Measurements from ENCODE around the gene ACOX1.

ACOX1 gene

DNA sequence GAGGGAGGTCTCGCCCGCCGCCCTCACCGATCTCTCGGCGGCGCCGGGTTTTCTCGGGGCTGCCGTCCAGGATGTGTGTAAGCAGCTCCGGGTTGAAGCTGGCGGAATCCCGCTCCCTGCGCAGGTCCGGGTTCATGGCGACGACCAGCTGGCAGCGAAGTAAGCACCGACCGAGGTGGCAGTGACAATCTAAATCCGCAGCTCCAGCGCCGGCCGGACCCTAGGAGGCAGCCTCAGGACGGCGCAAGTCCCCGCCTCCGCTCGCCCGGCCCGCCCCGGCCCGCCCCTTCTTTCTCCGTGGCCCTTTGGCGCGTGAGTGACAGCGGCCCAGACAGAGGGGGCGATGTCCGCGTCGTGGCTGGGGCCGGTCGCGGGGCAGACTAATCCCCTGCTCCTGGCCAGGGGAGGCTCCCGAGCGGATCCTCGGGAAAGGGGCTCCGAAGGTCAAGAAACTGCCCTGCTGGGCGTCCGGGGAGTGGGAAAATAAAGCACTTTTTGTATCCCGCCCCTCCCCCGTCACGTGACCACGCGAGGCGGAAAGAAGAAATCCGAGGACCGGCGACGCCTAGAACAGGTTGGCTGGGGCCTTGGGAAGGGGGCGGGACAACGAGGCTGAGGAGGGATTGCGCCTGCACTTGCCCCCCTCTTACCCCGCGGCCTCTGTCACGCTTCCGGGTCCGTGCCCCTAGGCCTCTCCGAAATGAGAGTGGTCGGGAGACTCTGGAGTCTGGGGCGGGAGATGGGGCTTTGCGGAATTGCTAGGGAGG is at the start of gene ACOX1, which contains the start of gene TEN1:
Gene ACOX1 (minus strand): TSS at position 229 of the 767 bp plus-strand sequence. CDS start 93 bp downstream, at position 136.
Gene TEN1 (plus strand): TSS at position 303 of the 767 bp plus-strand sequence. CDS start 6,953 bp downstream, outside the sequence.
- DNase-seq (ENCODE audit: insufficient read length, low spot score) (peak; percentile 48), FAIRE-seq (no peak)
- TF ChIP-seq CTCF (IDR thresholded peaks at IDR 0.05; ENCODE audit: insufficient read depth, missing control alignments) = peak; percentile 15

GRCh38 chr17:76027159-76027839 is 48.3 kb upstream of the ACOX1 start, which contains the start of gene EVPL:
TSS of gene EVPL (minus strand) at chr17:76027306. CDS start at chr17:76027198, 108 bp downstream.
- no peak for TF ChIP-seq CTCF (IDR thresholded peaks at IDR 0.05; ENCODE audit: insufficient read depth, missing control alignments)
- DNase-seq (ENCODE audit: insufficient read length, low spot score) (no peak), FAIRE-seq (no peak)

- DNase-seq (ENCODE audit: insufficient read length, low spot score) (no peak), FAIRE-seq (no peak)
- TF ChIP-seq CTCF (IDR thresholded peaks at IDR 0.05; ENCODE audit: insufficient read depth, missing control alignments) = no peak
These were observed 47.8 kb upstream of the ACOX1 start for GRCh38 chr17:76026714-76027158.

DNA sequence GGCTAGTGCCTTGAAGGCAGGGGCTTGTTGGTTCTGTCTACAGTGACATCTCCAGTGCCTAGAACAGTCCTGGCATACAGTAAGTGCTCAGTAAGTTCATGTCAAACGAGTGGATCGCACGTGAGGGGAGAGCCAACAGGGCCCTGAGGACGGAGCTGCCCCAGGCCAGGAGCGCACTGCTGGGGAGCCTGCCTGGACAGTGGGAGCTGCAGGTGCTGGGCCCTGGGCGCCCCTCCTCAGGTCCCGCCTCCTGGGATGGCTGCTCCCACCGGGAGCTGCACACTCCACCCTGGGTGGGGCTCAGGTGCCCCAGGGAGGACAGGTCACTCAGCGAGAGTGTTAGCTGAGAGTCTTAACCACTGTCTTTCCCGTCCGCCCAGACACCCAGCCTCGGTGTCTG is 46.3 kb upstream of the ACOX1 start:
- DNase-seq (ENCODE audit: insufficient read length, low spot score) (no peak), FAIRE-seq (no peak)

DNA sequence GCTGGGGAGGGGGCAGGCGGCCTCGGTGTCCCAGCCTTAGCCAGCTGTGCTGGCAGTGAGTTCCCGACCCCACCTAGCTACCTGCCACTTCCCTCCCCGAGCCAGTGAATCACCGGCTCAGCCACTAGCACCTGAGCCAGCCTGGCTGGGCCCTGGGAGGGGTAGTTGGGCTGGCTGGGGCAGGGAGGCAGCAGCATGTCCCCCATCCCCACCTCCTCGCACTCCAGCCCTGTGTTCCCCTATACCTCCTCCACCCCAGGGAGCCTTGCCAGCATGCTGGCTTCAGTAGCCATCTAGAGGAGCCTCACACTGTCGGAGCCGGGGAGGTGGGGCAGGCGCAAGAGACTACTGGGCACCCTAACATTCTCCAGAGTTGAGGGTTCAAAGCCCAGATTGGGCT is 45.4 kb upstream of the ACOX1 start:
- DNase-seq (ENCODE audit: insufficient read length, low spot score) = no peak
- no peak for TF ChIP-seq CTCF (IDR thresholded peaks at IDR 0.05; ENCODE audit: insufficient read depth, missing control alignments)
- FAIRE-seq = no peak

More for the DNA sequence above, 46.3 kb upstream of the ACOX1 start:
- no peak for TF ChIP-seq CTCF (IDR thresholded peaks at IDR 0.05; ENCODE audit: insufficient read depth, missing control alignments)

- FAIRE-seq (no peak), DNase-seq (ENCODE audit: insufficient read length, low spot score) (no peak)
- TF ChIP-seq CTCF (IDR thresholded peaks at IDR 0.05; ENCODE audit: insufficient read depth, missing control alignments) = no peak
These were observed 44.9 kb upstream of the ACOX1 start for GRCh38 chr17:76023900-76024237.
